GM18870 (cell line): Measurements from ENCODE around the gene PDPK1.
"Not testable (repeated sequence)": the region's sequence is repeated elsewhere in the genome, so short reads cannot be mapped to it uniquely, and the experiment has no call there.

Source experiments
- ATAC-seq: cut with Tn5 transposase; IDR thresholded peaks from one replicate; pipeline ENCODE4 v1.9.1; 2021; ENCODE audit warnings: moderate library complexity; ENCODE audit not compliant: unreplicated experiment

Gene PDPK1

DNA sequence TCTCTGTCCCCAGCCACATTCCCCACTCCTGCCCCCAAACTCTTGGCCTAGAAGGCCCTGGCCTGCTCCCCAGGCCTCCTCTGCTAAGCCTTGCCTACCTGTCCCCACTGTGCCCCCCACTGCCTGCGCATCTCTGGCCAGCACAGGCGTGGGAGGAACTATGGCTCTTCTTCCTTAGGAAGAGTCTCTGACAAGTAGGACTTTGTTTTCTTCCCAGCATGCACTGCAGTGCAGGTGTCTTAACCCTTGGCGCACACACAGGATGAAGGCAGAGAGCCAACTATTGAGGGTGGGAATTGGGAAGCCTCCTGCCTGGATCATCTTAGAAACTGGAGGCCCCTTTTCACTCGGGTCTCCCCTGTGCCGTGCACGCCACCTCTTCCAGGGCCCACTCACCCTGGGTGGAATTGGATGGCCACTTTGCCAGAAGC, 14.0 kb upstream of the PDPK1 start:
- no peak for ATAC-seq

DNA sequence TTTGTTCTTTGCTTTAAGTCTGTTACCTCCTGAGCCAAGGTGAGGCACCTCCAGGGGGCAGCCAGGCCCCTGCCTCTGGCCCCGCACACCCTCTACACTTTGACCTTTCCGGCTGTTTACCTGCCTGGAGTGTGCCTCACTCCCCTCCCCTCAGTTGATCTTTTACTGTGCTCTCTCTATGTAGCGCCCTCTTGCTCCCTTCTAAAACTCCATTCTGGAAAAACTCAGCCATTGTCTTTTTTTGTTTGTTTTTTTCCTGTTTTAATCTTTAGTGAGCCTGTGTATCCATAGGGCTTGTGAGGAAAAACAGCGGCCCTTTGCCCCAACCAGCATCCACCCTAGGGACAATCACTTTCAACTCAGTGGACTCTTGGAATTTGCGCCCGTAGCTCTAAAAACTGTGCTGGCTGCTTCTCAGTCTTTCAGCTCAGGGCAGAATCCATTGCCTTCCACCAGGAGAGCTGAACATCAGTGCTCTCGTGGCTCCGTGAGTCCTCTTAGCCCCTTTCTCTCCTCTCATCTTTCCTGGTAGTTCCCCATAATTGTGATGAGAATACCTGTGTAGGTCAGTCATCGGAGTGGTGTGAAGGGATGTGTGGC, 13.4 kb upstream of the PDPK1 start:
- ATAC-seq: no peak

DNA sequence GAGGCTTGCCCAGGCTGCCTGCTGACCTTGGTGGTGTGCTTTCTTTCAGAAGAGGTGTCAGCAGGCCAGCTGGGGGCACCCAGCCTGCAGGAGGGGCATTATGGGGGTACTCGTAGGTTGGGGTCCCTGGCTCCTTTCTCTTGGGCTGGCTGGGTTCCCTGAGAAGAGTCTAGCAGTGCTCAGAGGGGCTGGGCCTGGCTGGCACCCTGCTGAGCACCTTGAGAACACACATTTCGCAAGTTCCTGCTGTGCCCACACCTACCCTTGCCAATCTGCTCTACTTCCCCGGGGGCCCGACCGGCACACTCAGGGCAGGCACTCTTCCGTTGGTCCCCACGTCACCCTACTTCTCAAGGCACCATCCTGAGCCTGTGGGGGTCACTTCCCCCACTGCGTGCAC, 11.7 kb upstream of the PDPK1 start:
- ATAC-seq: no peak

DNA sequence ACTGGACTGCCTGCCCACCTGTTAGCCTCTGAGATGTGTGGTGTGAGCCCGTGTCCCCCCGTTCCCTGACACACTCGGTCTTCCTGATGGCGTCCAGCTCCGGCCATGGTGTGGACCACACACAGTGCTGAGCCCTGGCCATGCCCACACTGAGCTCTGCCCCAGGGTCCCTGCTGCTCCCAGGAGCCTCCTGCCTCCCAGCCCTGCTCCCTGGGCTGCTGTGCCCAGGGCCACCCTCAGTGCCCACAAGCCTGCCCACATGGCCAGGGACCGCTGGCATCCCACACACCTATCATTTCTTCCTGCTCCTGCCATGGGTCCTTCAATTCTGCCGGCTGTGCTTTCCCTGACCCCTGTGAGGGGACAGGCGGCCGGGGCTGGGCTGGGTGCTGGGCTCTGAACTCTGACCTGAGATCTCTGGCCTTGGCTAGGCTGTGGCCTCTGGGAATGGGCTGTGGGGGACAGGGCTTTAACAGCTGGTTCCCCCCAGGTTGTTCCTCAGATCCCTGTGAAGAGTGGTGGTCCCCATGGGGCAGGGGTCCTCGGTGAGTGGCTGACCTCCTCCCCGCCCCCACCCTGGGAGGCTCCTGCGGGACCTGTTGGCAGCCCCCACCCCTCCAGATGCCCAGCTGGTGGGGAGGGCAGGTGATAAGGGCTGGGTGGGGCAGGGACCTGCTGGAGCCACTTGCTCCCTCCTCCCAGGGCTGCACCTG, 10.6 kb upstream of the PDPK1 start:
- no peak for ATAC-seq

DNA sequence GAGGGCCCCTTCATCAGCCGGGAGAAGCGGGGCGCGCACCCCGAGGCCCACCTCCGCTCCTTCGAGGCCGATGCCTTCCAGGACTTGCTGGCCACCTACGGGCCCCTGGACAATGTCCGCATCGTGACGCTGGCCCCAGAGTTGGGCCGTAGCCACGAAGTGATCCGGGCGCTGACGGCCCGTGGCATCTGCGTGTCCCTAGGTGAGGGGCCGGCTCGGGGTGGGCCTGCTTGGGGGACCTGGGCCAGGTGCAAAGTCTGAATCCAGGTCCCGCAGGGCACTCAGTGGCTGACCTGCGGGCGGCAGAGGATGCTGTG, 10.1 kb upstream of the PDPK1 start:
- ATAC-seq: no peak

DNA sequence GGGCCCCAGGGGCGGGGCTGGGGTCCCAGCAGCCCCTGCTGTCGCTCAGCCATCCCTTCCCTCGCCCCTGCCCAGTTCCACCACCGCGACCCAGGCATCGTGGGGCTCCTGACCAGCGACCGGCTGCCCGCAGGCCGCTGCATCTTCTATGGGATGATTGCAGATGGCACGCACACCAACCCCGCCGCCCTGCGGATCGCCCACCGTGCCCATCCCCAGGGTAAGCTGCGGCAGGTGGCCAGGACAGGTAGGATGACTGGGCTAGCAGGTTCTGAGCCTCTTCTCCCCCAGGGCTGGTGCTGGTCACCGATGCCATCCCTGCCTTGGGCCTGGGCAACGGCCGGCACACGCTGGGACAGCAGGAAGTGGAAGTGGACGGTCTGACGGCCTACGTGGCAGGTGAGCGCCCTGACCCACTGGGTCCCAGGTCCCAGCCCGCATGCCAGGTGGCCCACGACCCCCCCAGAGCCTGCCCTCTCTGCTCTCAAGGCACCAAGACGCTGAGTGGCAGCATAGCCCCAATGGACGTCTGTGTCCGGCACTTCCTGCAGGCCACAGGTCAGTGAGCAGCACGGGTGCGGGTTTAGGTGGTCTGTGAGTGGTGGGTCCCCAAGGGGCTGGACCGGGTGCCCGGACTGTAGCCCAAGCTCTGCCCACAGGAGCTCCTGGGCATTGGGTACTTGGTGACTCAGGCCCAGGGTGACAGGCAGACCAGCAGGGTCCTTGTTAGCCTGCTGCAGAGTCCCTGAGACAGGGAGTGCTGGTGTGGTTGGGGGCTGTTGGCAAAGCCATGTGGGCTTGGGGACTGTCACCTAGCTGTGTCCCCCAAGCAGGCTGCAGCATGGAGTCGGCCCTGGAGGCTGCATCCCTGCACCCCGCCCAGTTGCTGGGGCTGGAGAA, 9.4 kb upstream of the PDPK1 start:
- no peak for ATAC-seq

DNA sequence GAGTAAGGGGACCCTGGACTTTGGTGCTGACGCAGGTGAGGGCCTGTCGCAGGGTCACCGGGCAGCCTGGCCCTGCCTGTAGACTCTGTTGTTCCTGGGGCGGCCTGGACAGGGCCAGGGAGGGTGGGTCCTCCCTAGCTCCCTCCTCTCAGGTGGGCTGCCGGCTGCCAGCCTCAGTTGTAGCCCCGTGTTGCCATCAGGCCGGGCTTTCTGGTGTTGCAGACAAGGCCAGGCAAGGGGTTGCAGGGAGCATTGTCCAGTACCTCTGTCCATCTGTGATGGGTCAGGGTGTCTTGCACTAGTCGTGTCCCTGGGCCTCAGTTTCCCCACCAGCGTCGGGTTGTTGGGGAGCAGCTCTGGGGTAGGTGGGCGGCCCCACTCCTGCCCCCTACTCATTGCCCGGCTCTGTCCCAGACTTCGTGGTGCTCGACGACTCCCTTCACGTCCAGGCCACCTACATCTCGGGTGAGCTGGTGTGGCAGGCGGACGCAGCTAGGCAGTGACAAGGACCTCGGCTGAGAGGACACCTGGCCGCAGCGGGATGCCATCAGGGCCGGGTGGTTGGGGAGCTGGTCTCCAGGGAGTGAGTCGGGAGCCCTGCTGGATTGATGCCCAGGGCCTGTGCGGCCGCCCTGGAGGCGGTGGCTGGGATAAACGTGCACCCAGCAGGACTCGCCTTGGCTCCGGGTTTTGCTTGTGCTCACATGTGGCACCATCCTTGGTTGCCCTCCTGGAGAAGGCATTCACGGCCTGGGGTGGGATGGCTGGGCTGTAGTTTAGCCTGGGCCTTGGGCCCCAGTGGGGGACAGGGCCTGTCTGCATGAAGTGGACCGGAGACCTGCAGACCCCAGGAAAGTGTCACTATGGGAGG, 8.5 kb upstream of the PDPK1 start:
- no peak for ATAC-seq

DNA sequence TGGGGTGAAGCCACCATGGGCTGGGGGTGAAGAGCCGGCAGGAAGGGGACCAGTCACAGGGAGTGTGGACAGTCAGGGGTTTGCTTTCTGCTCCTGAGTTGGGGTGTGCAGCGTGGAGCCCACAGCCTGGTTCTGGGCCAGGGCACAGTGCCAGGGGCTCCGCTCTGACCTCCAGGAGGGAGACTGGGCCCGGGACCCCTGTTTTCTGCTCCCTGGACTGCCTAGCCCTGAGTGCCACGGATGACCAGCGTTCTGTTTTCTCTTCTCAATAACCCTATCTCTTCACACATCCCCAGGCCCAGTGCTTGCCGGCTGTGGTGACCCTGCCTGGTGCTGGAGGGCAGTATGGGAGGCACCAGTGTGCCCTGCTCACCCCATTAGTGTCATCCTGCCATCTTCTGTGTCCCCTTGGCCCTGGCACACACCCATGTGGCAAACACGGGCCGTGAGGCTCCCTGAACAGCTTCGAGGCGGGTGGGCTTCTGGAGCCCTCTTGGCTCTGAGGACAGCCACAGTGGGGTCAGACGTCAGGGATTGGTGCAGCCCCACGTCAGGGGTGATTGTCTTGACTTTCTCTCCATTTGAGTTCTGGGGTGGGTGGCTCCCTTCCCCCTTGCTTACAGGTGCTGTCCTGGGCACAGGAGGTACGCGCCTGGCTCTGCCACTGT, 7.7 kb upstream of the PDPK1 start:
- ATAC-seq: no peak

DNA sequence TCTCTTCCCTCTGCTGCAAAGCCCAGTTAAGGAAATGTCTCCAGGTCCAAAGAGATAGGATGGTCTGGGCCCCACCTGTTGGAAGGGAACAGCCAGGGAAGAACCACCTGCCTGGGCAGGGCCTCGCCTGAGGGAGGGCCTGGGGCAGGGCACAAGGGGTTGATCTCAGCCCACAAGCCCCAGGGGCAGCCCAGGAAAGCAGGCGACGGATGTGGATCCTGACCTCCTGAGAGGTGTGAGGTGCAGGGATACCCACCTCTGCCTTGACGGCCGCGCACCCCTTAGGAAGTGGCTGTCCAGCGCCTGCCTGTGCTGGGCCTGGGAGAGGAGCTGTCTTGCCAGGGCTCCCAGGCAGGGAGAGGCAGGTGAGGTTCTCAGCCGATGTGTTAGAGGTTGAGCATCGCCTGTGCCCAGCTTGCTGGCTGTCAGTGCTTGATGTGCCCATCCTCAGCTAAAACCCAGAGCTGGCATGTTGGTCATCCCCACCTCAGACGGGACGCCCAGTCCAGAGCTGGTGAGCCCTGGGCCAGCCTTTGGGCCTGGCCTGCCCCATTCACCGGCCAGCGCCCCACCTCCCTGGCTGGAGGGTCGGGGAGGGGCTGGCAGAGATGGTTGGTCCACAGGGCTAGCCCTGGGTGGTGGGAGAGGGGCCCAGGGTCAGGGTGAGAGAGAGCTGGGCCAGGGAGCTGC, 7.0 kb upstream of the PDPK1 start:
- ATAC-seq: no peak

DNA sequence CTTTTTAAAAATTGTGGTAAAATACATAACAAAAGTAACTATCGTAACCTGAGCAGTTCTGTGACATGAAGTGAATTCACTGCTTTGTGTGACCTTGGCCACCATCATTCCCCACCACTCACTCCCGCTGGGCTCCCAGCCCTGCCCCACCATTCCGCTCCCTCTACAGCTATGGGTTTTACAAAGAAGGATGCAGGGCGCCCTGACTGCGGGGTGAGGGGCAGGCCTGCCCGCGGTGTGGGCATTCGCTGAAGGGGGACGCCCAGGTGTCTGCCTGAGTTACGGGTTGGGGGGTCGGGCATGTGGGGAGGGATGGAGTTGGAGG, 6.5 kb upstream of the PDPK1 start, which contains the start of gene CEMP1:
TSS of gene CEMP1 (minus strand) at position 38 of the 325 bp plus-strand sequence. CDS start 335 bp downstream, outside the sequence.
- no peak for ATAC-seq

DNA sequence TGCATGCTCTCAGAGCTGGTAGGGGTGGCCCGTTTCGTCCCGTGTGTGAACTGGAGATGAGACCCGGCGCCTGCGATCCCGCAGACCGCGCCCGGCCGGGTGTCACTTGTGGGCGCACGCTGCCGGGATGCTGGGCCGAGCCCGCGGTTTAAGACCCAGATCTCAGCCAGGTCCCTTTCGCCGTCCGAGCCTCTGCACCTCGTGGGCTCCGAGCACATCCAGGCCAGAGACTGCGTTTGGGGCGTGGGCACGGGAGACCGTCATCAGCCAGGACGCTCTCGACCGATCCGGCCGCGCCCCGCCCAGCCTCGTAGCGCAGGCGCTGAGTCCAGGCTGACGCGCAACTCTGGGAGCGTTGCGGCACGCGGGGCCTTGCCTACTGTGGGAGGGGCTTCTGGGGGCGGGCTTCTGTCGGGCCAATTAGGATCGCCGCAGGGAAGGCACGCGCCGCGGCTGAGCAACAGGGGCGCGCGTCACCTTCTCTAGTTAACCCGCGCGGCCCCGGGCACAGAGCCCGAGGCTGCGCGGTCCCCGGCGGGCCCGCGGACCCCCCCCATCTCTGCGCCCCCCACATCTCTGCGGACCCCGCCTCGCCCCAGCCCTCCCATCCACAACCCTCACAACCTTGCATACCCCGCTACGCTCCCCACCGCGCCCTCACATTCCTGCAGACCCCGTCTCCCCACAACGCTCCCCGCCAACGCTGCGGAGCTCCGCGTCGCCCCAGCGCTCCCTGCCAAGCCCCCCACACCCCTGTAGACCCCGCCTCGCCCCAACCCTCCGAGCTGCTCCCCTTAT, 5.9 kb upstream of the PDPK1 start:
- no peak for ATAC-seq

DNA sequence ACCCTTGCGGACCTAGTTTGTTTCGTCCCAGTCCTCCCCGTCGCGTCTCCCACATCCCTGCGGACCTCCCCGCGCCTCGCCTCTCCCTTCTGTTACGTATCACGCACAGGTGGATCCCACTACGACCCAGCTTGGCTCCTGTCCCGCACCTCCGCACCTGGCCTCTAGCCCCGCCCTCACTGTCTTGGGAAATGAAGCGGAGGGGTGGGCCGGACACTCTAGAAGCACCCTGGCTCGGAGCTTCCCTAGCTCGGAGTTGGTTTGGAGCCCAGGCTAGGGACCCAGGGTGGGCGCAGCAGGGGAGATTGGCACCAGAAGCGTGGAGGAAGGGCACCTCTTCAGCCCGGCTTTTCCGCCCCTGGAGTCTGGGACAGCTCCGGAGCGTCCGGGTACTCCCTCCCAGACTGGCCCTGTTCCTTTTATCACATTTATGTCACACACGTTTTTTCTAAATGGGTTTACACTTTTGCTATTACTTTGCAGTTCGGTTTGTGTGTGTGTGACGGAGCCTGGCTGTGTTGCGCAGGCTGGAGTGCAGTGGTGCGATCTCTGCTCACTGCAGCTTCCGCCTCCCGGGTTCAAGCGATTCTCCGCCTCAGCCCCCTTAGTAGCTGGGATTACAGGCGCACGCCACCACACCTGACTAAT, 5.2 kb upstream of the PDPK1 start:
- no peak for ATAC-seq

DNA sequence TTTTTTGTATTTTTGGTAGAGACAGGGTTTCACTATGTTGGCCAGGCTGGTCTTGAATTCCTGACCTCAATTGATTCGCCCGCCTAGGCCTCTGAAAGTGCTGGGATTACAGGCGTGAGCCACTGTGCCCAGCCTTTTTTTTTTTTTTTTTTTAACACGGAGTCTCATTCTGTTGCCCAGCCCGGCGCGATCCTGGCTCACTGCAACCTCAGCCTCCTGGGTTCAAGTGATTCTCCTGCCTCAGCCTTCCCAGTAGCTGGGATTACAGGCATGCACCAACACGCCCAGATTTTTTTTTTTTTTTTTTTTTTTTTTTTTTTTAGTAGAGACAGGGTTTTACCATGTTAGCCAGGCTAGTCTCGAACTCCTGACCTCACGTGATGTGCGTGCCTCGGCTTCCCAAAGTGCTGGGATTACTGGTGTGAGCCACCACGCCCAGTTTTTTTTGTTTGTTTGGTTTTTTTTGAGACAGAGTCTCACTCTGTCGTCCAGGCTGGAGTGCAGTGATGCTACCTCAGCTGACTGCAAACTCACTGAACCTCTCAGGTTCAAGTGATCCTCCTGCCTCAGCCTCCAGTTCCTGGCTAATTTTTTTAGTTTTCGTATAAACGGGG, 4.6 kb upstream of the PDPK1 start:
- not testable (repeated sequence) for ATAC-seq

DNA sequence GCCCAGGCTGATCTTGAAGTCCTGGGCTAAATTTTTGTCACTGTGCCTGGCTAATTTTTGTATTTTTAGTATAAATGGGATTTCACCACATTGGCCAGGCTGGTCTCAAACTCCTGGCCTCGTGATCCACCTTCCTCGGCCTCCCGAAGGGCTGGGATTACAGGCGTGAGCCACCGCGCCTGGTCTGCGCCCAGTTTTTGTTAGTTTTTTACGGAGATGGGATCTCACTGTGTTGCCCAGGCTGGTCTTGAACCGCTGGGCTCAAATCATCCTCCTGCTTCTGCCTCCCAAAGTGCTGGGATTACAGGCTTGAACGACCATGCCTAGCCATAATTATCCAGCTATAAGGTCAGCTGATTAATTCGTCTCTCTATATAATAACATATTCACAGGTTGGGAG, 3.9 kb upstream of the PDPK1 start:
- ATAC-seq: no peak

DNA sequence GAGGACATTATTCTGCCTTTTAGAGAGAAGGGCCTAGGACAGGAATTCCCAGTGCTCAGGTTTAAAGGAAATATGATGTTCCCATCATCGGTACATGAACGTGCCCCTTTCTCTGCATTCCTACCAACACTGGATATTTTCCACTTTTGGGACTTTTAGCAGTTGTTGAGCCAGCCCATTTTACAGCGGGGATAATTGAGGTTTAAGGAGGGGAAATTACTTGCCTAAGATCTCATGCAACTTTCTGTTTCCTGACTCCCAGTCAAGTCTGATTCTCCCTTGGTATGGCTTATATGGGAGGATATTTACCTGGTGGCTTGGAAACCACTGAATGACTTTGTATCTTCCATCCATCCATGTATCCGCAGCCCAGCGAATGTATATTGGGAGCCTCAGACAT, 3.5 kb upstream of the PDPK1 start:
- ATAC-seq: not testable (repeated sequence)

DNA sequence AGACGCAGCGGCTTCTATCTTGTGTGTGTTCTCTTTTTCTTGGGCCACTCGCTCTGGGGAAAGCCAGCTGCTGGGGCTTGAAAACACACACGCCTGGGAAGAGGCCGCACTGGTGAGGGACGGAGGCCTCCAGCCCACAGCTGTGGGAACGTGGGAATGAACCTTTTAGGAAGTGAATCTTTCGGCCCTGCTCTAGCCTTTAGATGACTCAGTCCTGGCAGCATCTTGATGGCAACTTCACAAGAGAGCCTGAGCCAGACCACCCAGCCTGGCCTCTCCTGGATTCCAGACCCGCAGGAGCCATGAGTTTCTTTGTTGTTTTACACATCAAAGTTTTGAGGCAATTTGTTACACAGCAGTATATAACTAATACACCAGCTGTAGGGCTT, 2.2 kb upstream of the PDPK1 start:
- ATAC-seq: no peak

DNA sequence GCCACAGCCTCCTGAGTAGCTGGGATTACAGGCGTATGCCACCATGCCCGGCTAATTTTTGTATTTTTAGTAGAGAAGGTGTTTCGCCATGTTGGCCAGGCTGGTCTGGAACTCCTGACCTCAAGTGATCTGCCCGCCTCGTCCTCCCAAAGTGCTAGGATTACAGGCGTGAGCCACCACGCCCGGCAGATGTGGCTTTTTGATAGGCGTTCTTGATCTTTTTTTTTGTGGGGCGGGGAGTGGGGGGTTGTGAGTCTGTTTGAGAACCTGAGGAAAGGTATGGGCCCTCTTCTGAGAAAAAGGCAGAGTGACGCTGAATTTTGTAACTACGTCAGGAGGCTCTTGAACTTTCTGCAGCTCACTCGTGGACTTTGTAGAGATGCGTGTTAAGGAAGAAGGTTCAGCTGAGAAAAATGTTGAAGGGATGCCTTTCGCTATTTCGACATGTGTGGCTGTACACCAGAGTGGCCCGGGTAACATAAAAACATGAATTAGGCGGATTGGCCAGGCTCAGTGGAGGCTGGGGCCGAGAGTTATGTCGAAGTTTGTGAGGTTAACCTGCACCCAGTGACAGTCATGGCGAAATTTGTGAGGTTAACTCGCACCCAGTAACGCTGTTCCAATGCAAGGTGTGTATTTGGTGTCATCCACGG, 1.5 kb downstream of the PDPK1 start:
- not testable (repeated sequence) for ATAC-seq
